Glutamatergic neuron (in vitro differentiated cells): ENCODE results near the gene STXBP6. TPM values are rescaled to one million over a fixed set of nuclear protein-coding genes. Genes with fewer than 3 reads are reported as not detected.

ENCODE experiments used
- DNase-seq: peaks from one replicate; pipeline ENCODE4 v3.0.0; 2022
- H3K27ac Mint-ChIP-seq: one replicate; pipeline ENCODE4 v1.8.0; 2020; ENCODE audit warnings: mild to moderate bottlenecking, mixed read lengths, inconsistent platforms; ENCODE audit not compliant: unreplicated experiment
- H3K27me3 Mint-ChIP-seq: one replicate; pipeline ENCODE4 v1.8.0; 2020; ENCODE audit warnings: mild to moderate bottlenecking, moderate library complexity, mixed read lengths, inconsistent platforms; ENCODE audit not compliant: unreplicated experiment
- H3K36me3 Mint-ChIP-seq: one replicate; pipeline ENCODE4 v1.8.0; 2020; ENCODE audit warnings: mild to moderate bottlenecking, mixed read lengths, inconsistent platforms; ENCODE audit not compliant: unreplicated experiment
- H3K4me1 Mint-ChIP-seq: one replicate; pipeline ENCODE4 v1.8.0; 2020; ENCODE audit warnings: mild to moderate bottlenecking, low read depth, mixed read lengths, inconsistent platforms; ENCODE audit not compliant: unreplicated experiment
- H3K4me3 Mint-ChIP-seq: one replicate; pipeline ENCODE4 v1.8.0; 2020; ENCODE audit warnings: mild to moderate bottlenecking, mixed read lengths, inconsistent platforms; ENCODE audit not compliant: unreplicated experiment
- H3K9me3 Mint-ChIP-seq: one replicate; pipeline ENCODE4 v1.8.0; 2020; ENCODE audit warnings: mild to moderate bottlenecking, moderate library complexity, mixed read lengths, inconsistent platforms; ENCODE audit not compliant: unreplicated experiment
- CTCF ChIP-seq: fragments of 200-600 bp; sonication (generic); IDR thresholded peaks from one replicate; pipeline ENCODE4 v1.5.0; 2021; ENCODE audit not compliant: partially characterized antibody, unreplicated experiment
- total RNA-seq: library from RNA; stranded (reverse); fragmentation: NEBNext Ultra II Directional; extraction: Animal tissue kit (Norgen Biotek cat#: 25700); gene quantifications from one replicate; pipeline ENCODE4 v1.2.1, GENCODE V29; 2021; ENCODE audit not compliant: unreplicated experiment

STXBP6 gene
- total RNA-seq, 1 donor from 2014 or later: 0.49 TPM

- no peak overlapping the region for H3K4me3 Mint-ChIP-seq
- no peak for DNase-seq
- no peaks in the 10 kb centered on the region for H3K36me3 Mint-ChIP-seq
- H3K9me3 Mint-ChIP-seq: peaks cover 3% of the 10 kb centered on the region
- no peak for TF ChIP-seq CTCF
- no peaks in the 10 kb centered on the region for H3K27me3 Mint-ChIP-seq
- no peaks in the 10 kb centered on the region for H3K4me1 Mint-ChIP-seq
- H3K27ac Mint-ChIP-seq: no peak overlapping the region
Measured at GRCh38 chr14:24887623-24888304, 162.2 kb downstream of the STXBP6 start.

GRCh38 chr14:24885410-24885913 is 164.5 kb downstream of the STXBP6 start:
- H3K4me1 Mint-ChIP-seq: no peaks in the 10 kb centered on the region
- H3K4me3 Mint-ChIP-seq: no peak overlapping the region
- no peak for DNase-seq
- no peaks in the 10 kb centered on the region for H3K27me3 Mint-ChIP-seq
- TF ChIP-seq CTCF: no peak
- no peaks in the 10 kb centered on the region for H3K36me3 Mint-ChIP-seq
- no peak overlapping the region for H3K27ac Mint-ChIP-seq
- H3K9me3 Mint-ChIP-seq: peaks cover 3% of the 10 kb centered on the region

GRCh38 chr14:24883576-24883975 is 166.4 kb downstream of the STXBP6 start:
- peaks cover 4% of the 10 kb centered on the region for H3K4me1 Mint-ChIP-seq
- no peaks in the 10 kb centered on the region for H3K9me3 Mint-ChIP-seq

GRCh38 chr14:24881116-24881893 is 168.6 kb downstream of the STXBP6 start:
- no peaks in the 10 kb centered on the region for H3K36me3 Mint-ChIP-seq
- no peak overlapping the region for H3K4me3 Mint-ChIP-seq
- no peak for DNase-seq
- no peak overlapping the region for H3K27ac Mint-ChIP-seq
- H3K4me1 Mint-ChIP-seq: peaks cover 17% of the 10 kb centered on the region
- peaks cover 2% of the 10 kb centered on the region for H3K27me3 Mint-ChIP-seq
- TF ChIP-seq CTCF: no peak
- peaks cover 3% of the 10 kb centered on the region for H3K9me3 Mint-ChIP-seq

More at GRCh38 chr14:24883576-24883975, 166.4 kb downstream of the STXBP6 start:
- no peak for TF ChIP-seq CTCF
- peaks cover 2% of the 10 kb centered on the region for H3K27me3 Mint-ChIP-seq
- no peak overlapping the region for H3K27ac Mint-ChIP-seq
- no peak overlapping the region for H3K4me3 Mint-ChIP-seq
- no peaks in the 10 kb centered on the region for H3K36me3 Mint-ChIP-seq
- no peak for DNase-seq

- Mint-ChIP-seq H3K9me3 (peaks cover 3% of the 10 kb centered on the region), H3K4me1 (peaks cover 19% of the 10 kb centered on the region), H3K36me3 (no peaks in the 10 kb centered on the region), H3K27me3 (peaks cover 2% of the 10 kb centered on the region), H3K27ac (no peak overlapping the region), H3K4me3 (no peak overlapping the region)
- TF ChIP-seq CTCF: no peak
- DNase-seq: no peak
Measured at GRCh38 chr14:24880689-24881088, 169.3 kb downstream of the STXBP6 start.
